H9 (cell line): ENCODE results near the gene KCTD21. TPM values are rescaled to one million over a fixed set of nuclear protein-coding genes. Genes with fewer than 3 reads are reported as not detected.

Experiments used
- DNase-seq: peaks from one replicate; pipeline ENCODE4 v3.0.0-alpha.2; 2017
- H2AFZ ChIP-seq: one replicate; pipeline ENCODE4 v1.6.1; 2013; ENCODE audit warnings: mild to moderate bottlenecking, low read length, control low read depth, moderate library complexity
- H2AK5ac ChIP-seq: 2 replicates; pipeline ENCODE4 v1.6.1; 2013; ENCODE audit warnings: low read length, control low read depth, mixed read lengths; ENCODE audit not compliant: insufficient read length
- H2BK120ac ChIP-seq: one replicate; pipeline ENCODE4 v1.6.1; 2013; ENCODE audit warnings: low read depth, mild to moderate bottlenecking, low read length, control low read depth, inconsistent platforms; ENCODE audit not compliant: poor library complexity, severe bottlenecking
- H2BK12ac ChIP-seq: 2 replicates; pipeline ENCODE4 v1.6.1; 2013; ENCODE audit warnings: low read length, control low read depth, mixed read lengths, low read depth; ENCODE audit not compliant: insufficient read length
- H2BK15ac ChIP-seq: 2 replicates; pipeline ENCODE4 v1.6.1; 2013; ENCODE audit warnings: low read depth, low read length, control low read depth
- H2BK20ac ChIP-seq: one replicate; pipeline ENCODE4 v1.6.1; 2013; ENCODE audit warnings: low read depth, mild to moderate bottlenecking, low read length, control low read depth, inconsistent platforms; ENCODE audit not compliant: poor library complexity, severe bottlenecking
- H2BK5ac ChIP-seq: 2 replicates; pipeline ENCODE4 v1.6.1; 2013; ENCODE audit warnings: low read length, control low read depth, mixed read lengths; ENCODE audit not compliant: insufficient read length
- H3K14ac ChIP-seq: 2 replicates; pipeline ENCODE4 v1.6.1; 2013; ENCODE audit warnings: low read length, control low read depth; ENCODE audit not compliant: insufficient read depth
- H3K18ac ChIP-seq: 2 replicates; pipeline ENCODE4 v1.6.1; 2013; ENCODE audit warnings: low read depth, mild to moderate bottlenecking, mixed read lengths, low read length, control low read depth; ENCODE audit not compliant: insufficient read length
- H3K23ac ChIP-seq: 2 replicates; pipeline ENCODE4 v1.6.1; 2013; ENCODE audit warnings: low read length, control low read depth, mixed read lengths, low read depth; ENCODE audit not compliant: insufficient read length
- H3K23me2 ChIP-seq: 2 replicates; pipeline ENCODE4 v1.6.1; 2013; ENCODE audit warnings: low read depth, mild to moderate bottlenecking, mixed read lengths, low read length, control low read depth; ENCODE audit not compliant: insufficient read length, poor library complexity, severe bottlenecking
- H3K27ac ChIP-seq: 2 replicates; pipeline ENCODE4 v1.5.1; 2013; ENCODE audit warnings: low read length, control low read depth, mixed read lengths, low read depth; ENCODE audit not compliant: insufficient read length
- H3K27me3 ChIP-seq: 2 replicates; pipeline ENCODE4 v1.6.1; 2013; ENCODE audit warnings: low read length, control low read depth, inconsistent platforms; ENCODE audit not compliant: insufficient read depth
- H3K4ac ChIP-seq: 2 replicates; pipeline ENCODE4 v1.6.1; 2013; ENCODE audit warnings: low read depth, mild to moderate bottlenecking, control low read depth, inconsistent platforms, low read length, moderate library complexity
- H3K4me1 ChIP-seq: 2 replicates; pipeline ENCODE4 v1.6.1; 2013; ENCODE audit warnings: low read length, control low read depth, inconsistent platforms; ENCODE audit not compliant: insufficient read depth
- H3K4me2 ChIP-seq: 2 replicates; pipeline ENCODE4 v1.6.1; 2013; ENCODE audit warnings: low read length, control low read depth, mixed read lengths; ENCODE audit not compliant: insufficient read length, insufficient read depth
- H3K56ac ChIP-seq: 2 replicates; pipeline ENCODE4 v1.6.1; 2013; ENCODE audit warnings: low read depth, mild to moderate bottlenecking, mixed read lengths, low read length, control low read depth; ENCODE audit not compliant: insufficient read length
- H3K79me1 ChIP-seq: 2 replicates; pipeline ENCODE4 v1.6.1; 2013; ENCODE audit warnings: low read depth, mild to moderate bottlenecking, moderate library complexity, low read length, control low read depth, inconsistent platforms; ENCODE audit not compliant: insufficient read depth, poor library complexity, severe bottlenecking
- H3K79me2 ChIP-seq: 2 replicates; pipeline ENCODE4 v1.6.1; 2013; ENCODE audit warnings: low read length, control low read depth, inconsistent platforms; ENCODE audit not compliant: insufficient read depth
- H3K9ac ChIP-seq: 2 replicates; pipeline ENCODE4 v1.6.1; 2013; ENCODE audit warnings: low read length, control low read depth, mixed read lengths; ENCODE audit not compliant: insufficient read length; ENCODE audit errors: extremely low read depth
- H3K9me3 ChIP-seq: one replicate; pipeline ENCODE4 v1.6.1; 2013; ENCODE audit warnings: low read depth, low read length, inconsistent platforms; ENCODE audit not compliant: control insufficient read depth
- H3T11ph ChIP-seq: one replicate; pipeline ENCODE4 v1.6.1; 2013; ENCODE audit warnings: mild to moderate bottlenecking, low read length, control low read depth, inconsistent platforms
- H4K20me1 ChIP-seq: one replicate; pipeline ENCODE4 v1.6.1; 2013; ENCODE audit not compliant: control insufficient read depth, insufficient read length, insufficient read depth
- H4K5ac ChIP-seq: 2 replicates; pipeline ENCODE4 v1.6.1; 2013; ENCODE audit warnings: low read depth, mild to moderate bottlenecking, mixed read lengths, low read length, control low read depth; ENCODE audit not compliant: insufficient read length
- H4K8ac ChIP-seq: replicated peaks from 2 replicates; pipeline ENCODE4 v1.6.1; 2013; ENCODE audit warnings: low read length, control low read depth, mixed read lengths, low read depth; ENCODE audit not compliant: insufficient read length
- H4K91ac ChIP-seq: 2 replicates; pipeline ENCODE4 v1.6.1; 2013; ENCODE audit warnings: low read depth, mild to moderate bottlenecking, moderate library complexity, mixed read lengths, low read length, control low read depth; ENCODE audit not compliant: insufficient read length
- H3K27ac Mint-ChIP-seq, 3 experiments: 2 replicates in 2 of 3; 3 replicates in 1 of 3; pipeline ENCODE4 v1.8.0; 2020 to 2021; ENCODE audit warnings: mixed read lengths in 3 of 3, mild to moderate bottlenecking in 1 of 3, moderate library complexity in 1 of 3
- H3K27me3 Mint-ChIP-seq: 2 replicates; pipeline ENCODE4 v1.8.0; 2021; ENCODE audit warnings: low read depth, mild to moderate bottlenecking, moderate library complexity, mixed read lengths
- H3K36me3 Mint-ChIP-seq, 3 experiments: 2 replicates in 2 of 3; 3 replicates in 1 of 3; pipeline ENCODE4 v1.8.0; 2020 to 2021; ENCODE audit warnings: low read depth in 3 of 3, mixed read lengths in 3 of 3; ENCODE audit not compliant: insufficient read depth in 1 of 3
- H3K4me1 Mint-ChIP-seq, 2 experiments: 2 replicates each; pipeline ENCODE4 v1.8.0; 2020; ENCODE audit warnings: mixed read lengths in 2 of 2
- H3K4me3 Mint-ChIP-seq, 2 experiments: 2 replicates in 1 of 2; 3 replicates in 1 of 2; pipeline ENCODE4 v1.8.0; 2020 to 2021; ENCODE audit warnings: mild to moderate bottlenecking in 2 of 2, mixed read lengths in 2 of 2, moderate library complexity in 1 of 2
- H3K9me3 Mint-ChIP-seq, 2 experiments: 2 replicates in 1 of 2; 3 replicates in 1 of 2; pipeline ENCODE4 v1.8.0; 2020; ENCODE audit warnings: mild to moderate bottlenecking in 2 of 2, mixed read lengths in 2 of 2, moderate library complexity in 1 of 2
- CTCF ChIP-seq: fragments of 200-600 bp; sonication (generic); conservative IDR thresholded peaks from 3 replicates; pipeline ENCODE4 v1.8.0; 2021; ENCODE audit warnings: antibody characterized with exemption, mild to moderate bottlenecking
- WGBS: extraction: QIAGEN DNeasy Blood & Tissue Kit; methylation state at CpG from one replicate; pipeline ENCODE4 v1.1.7; 2013; ENCODE audit warnings: missing lambda C conversion rate, low lambda C conversion rate, mixed read lengths; ENCODE audit not compliant: insufficient read length; ENCODE audit errors: extremely low coverage; 5-methylcytosine and 5-hydroxymethylcytosine counted together
- total RNA-seq: library from RNA; stranded (reverse); gene quantifications from 2 replicates; pipeline ENCODE4 v1.2.1, GENCODE V29; 2021

KCTD21 gene
- total RNA-seq, 1 experiment from 2014 or later: 4.0 TPM

DNA sequence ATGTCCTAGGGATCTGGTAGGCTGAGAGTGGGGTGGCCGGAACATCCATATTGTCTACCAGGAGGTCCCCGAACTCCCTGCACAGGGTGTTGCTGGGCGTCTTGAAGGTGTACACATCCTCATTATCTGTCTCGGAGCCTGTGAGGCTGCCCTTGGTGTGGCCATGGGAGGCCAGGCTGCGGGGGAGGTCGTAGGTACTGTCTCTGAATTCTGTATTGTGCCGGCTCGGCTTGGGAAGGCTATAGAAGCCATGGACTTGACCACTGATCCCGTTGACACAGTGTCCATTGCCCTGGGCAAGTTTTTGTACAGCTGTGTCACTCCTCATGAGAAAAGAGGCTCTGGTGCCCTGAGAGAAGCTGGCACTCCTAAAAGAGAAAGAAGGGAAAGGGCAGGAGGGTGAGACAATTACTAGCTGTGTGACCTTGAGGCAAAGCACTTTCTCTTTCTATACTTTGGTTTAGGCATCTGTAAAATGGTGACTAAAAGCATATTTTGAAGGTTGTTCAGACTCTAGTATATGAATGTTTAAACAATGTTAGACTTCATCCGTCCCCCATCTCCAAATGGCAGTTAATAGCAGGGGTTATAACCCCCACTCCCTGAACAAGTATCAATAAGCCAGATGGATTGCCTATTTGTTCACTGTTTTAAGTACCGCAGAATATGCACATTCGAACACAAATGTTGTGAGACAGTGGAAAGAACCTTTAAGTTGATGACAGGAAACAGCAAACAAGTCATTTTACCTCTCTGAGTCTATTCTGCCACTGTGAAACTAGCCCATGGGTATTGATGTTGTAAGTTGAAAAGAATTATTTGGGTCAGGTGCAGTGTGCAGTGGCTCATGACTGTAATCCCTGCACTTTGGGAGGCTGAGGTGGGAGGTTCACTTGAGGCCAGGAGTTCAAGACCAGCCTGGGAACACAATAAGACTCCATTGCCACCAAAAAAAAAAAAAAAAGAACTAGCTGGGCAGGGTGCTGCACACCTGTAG, 38.6 kb upstream of the KCTD21 start:
- no CpG with 5 or more reads among the region's 12 CpGs for WGBS
- Histone ChIP-seq H3K79me2 (no peaks in the 10 kb centered on the region), H4K5ac (no peak overlapping the region), H3K14ac (no peak overlapping the region), H3K4ac (no peak overlapping the region), H2BK15ac (no peak overlapping the region), H3K18ac (no peak overlapping the region), H3K23ac (no peak overlapping the region), H3K27ac (no peak overlapping the region), H3K79me1 (no peaks in the 10 kb centered on the region), H3T11ph (no peak overlapping the region), H3K9me3 (no peaks in the 10 kb centered on the region), H2AFZ (no peak overlapping the region), H2BK12ac (no peak overlapping the region), H4K20me1 (no peaks in the 10 kb centered on the region), H3K4me2 (no peak overlapping the region), H4K8ac (no peak overlapping the region), H3K23me2 (no peaks in the 10 kb centered on the region), H3K4me1 (peaks cover 2% of the 10 kb centered on the region; the same call in 1 of the 2 replicates), H2BK20ac (no peak overlapping the region), H2BK5ac (no peak overlapping the region), H3K27me3 (no peaks in the 10 kb centered on the region), H3K56ac (no peak overlapping the region), H2BK120ac (no peak overlapping the region), H3K9ac (no peak overlapping the region), H2AK5ac (no peak overlapping the region), H4K91ac (no peak overlapping the region)
- Mint-ChIP-seq H3K27ac (peak overlapping the region in 1 of 3 experiments; percentile 34; a peak in 1 of 7 replicates), H3K4me3 (no peak overlapping the region), H3K27me3 (no peaks in the 10 kb centered on the region), H3K4me1 (no peaks in the 10 kb centered on the region), H3K36me3 (peaks cover 0 to 6% (median 0%) of the 10 kb centered on the region in 3 experiments; a peak in 2 of 7 replicates), H3K9me3 (no peaks in the 10 kb centered on the region)
- DNase-seq: no peak
- no peak for TF ChIP-seq CTCF
